Ureter (tissue), 1 donor: ENCODE measurements around the gene ASMTL. TPM values are rescaled to one million over a fixed set of nuclear protein-coding genes. Genes with fewer than 3 reads are reported as not detected.
"Not testable (repeated sequence)": the region's sequence is repeated elsewhere in the genome, so short reads cannot be mapped to it uniquely, and the experiment has no call there.

Experiments
- DNase-seq: peaks from one replicate; pipeline ENCODE4 v3.0.0-alpha.2; 2020; ENCODE audit warnings: low spot score
- total RNA-seq: library from RNA; stranded (reverse); gene quantifications from one replicate; pipeline ENCODE4 v1.2.4, GENCODE V29; 2023
- donor health status: DM: yes; HTN: yes; CAD: no.

The ASMTL gene
- total RNA-seq, 1 donor from 2014 or later, result 32.5 TPM

GRCh38 chrX:1482530-1482928, 29.8 kb upstream of the ASMTL start:
- DNase-seq, result not testable (repeated sequence)

- DNase-seq, result peak; percentile 72
Observed at GRCh38 chrX:1481636-1482529, 29.2 kb upstream of the ASMTL start.

- peak; percentile 6 for DNase-seq
Observed at GRCh38 chrX:1480082-1480785, 27.5 kb upstream of the ASMTL start.

GRCh38 chrX:1477801-1478458, 25.2 kb upstream of the ASMTL start:
- DNase-seq, result peak; percentile 17

- no peak for DNase-seq
Observed at GRCh38 chrX:1477229-1477628, 24.5 kb upstream of the ASMTL start.

- DNase-seq, result peak; percentile 6
Observed at GRCh38 chrX:1476682-1477081, 24.0 kb upstream of the ASMTL start.

GRCh38 chrX:1475881-1476280, 23.2 kb upstream of the ASMTL start:
- peak; percentile 7 for DNase-seq

- DNase-seq, result peak; percentile 2
Observed at GRCh38 chrX:1475481-1475880, 22.8 kb upstream of the ASMTL start.

GRCh38 chrX:1474593-1474992, 21.9 kb upstream of the ASMTL start:
- peak; percentile 4 for DNase-seq

GRCh38 chrX:1472975-1473374, 20.3 kb upstream of the ASMTL start:
- peak; percentile 18 for DNase-seq

- DNase-seq, result peak; percentile 43
Observed at GRCh38 chrX:1468250-1468772, 15.6 kb upstream of the ASMTL start.

GRCh38 chrX:1466971-1467561, 14.4 kb upstream of the ASMTL start:
- DNase-seq, result peak; percentile 43

GRCh38 chrX:1466232-1466661, 13.5 kb upstream of the ASMTL start:
- DNase-seq, result peak; percentile 37

GRCh38 chrX:1465286-1466231, 12.8 kb upstream of the ASMTL start:
- DNase-seq, result peak; percentile 40

- no peak for DNase-seq
Observed at GRCh38 chrX:1464971-1465285, 12.2 kb upstream of the ASMTL start.

- peak; percentile 31 for DNase-seq
Observed at GRCh38 chrX:1464041-1464970, 11.6 kb upstream of the ASMTL start.

GRCh38 chrX:1463581-1463980, 10.9 kb upstream of the ASMTL start:
- DNase-seq, result peak; percentile 7

- peak; percentile 37 for DNase-seq
Observed at GRCh38 chrX:1462596-1463251, 10.0 kb upstream of the ASMTL start.

- no peak for DNase-seq
Observed at GRCh38 chrX:1462110-1462509, 9.4 kb upstream of the ASMTL start.
